ENCODE measurements around the gene FGF23.

DNA sequence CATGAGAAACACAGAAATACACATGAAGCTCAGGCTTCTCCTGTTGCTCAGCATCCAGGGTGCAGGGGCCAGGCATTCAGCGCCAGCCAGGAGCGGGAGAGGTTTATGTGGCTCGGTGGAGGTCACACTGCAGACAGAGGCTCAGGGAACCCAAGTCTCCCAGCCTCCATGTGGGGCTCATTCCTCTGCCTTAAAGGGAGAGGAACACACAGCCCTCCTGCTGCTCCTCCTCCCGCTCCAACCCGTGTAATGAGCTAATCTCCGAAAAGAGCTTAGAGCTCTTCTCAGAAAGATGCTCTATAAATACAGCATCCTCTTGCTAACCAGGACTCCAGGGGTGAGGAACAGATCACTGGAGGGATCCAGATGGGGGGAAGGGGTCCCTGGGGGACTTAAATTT lies 37.9 kb upstream of the FGF23 start:
- no peak for TF ChIP-seq POLR2A (IDR thresholded peaks at IDR 0.05; ENCODE audit: low read depth, low read length)
- TF ChIP-seq, protein P1, sequence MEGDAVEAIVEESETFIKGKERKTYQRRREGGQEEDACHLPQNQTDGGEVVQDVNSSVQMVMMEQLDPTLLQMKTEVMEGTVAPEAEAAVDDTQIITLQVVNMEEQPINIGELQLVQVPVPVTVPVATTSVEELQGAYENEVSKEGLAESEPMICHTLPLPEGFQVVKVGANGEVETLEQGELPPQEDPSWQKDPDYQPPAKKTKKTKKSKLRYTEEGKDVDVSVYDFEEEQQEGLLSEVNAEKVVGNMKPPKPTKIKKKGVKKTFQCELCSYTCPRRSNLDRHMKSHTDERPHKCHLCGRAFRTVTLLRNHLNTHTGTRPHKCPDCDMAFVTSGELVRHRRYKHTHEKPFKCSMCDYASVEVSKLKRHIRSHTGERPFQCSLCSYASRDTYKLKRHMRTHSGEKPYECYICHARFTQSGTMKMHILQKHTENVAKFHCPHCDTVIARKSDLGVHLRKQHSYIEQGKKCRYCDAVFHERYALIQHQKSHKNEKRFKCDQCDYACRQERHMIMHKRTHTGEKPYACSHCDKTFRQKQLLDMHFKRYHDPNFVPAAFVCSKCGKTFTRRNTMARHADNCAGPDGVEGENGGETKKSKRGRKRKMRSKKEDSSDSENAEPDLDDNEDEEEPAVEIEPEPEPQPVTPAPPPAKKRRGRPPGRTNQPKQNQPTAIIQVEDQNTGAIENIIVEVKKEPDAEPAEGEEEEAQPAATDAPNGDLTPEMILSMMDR (conservative IDR thresholded peaks at IDR 0.05; ENCODE audit: low read depth, low read length), result no peak
- no peak for TF ChIP-seq RAD21 (IDR thresholded peaks at IDR 0.05; ENCODE audit: low read length)
- no peak for TF ChIP-seq CEBPB (IDR thresholded peaks at IDR 0.05; ENCODE audit: low read depth, low read length)
- no peak for TF ChIP-seq MAFK (IDR thresholded peaks at IDR 0.05; ENCODE audit: low read depth, low read length)
- TF ChIP-seq SMC3 (IDR thresholded peaks at IDR 0.05; ENCODE audit: low read depth, low read length), result no peak
- no peak for TF ChIP-seq RCOR1 (IDR thresholded peaks at IDR 0.05; ENCODE audit: insufficient replicate concordance, low read length)

All from IMR-90 (cell line).